SK-N-SH (cell line): Measurements from ENCODE around the gene ZNF521. TPM values are rescaled to one million over a fixed set of nuclear protein-coding genes. Genes with fewer than 3 reads are reported as not detected.

Experiments
- CTCF ChIA-PET: fragments of 300-600, 350-600 bp; formaldehyde crosslinking; extraction: SDS; loops from one replicate; lab custom pipeline; 2021; lab: Yijun Ruan, JAX
- POLR2A ChIA-PET: fragments of 350-600 bp; sonication (Branson Sonifier 250); formaldehyde crosslinking; extraction: SDS; loops from one replicate; lab custom pipeline; 2020; ENCODE audit warnings: antibody characterized with exemption, inconsistent platforms; lab: Yijun Ruan, JAX
- DNase-seq: peaks from one replicate; pipeline ENCODE4 v3.0.0; 2012
- H2AFZ ChIP-seq: fragments of 200-600 bp; sonication (generic); 2 replicates; pipeline ENCODE4 v1.8.1; 2016; ENCODE audit warnings: antibody characterized with exemption, mild to moderate bottlenecking, low read depth
- H3F3A ChIP-seq: fragments of 200-600 bp; sonication (generic); replicated peaks from 2 replicates; pipeline ENCODE3; 2016; ENCODE audit warnings: antibody characterized with exemption, mild to moderate bottlenecking; ENCODE audit not compliant: insufficient read depth
- H3K27ac ChIP-seq, 2 experiments: fragments of 200-500 bp in 1 of 2; fragments of 200-600 bp in 1 of 2; sonication (Bioruptor generic) in 1 of 2; sonication (generic), shearing (Covaris generic) in 1 of 2; 2 replicates each; pipeline versions ENCODE4 v1.5.1 to v1.6.1; 2014 to 2016; ENCODE audit warnings: low read depth in 2 of 2, inconsistent platforms in 1 of 2, low read length in 1 of 2, mild to moderate bottlenecking in 1 of 2, mixed read lengths in 1 of 2
- H3K27me3 ChIP-seq: fragments of 200-600 bp; sonication (generic), shearing (Covaris generic); 2 replicates; pipeline ENCODE4 v1.6.1; 2016; ENCODE audit warnings: mixed run types; ENCODE audit not compliant: insufficient read depth
- H3K36me3 ChIP-seq, 2 experiments: fragments of 200-500 bp in 1 of 2; fragments of 200-600 bp in 1 of 2; sonication (Bioruptor generic) in 1 of 2; sonication (generic) in 1 of 2; replicated peaks in 1 of 2; 2 replicates each; pipeline versions ENCODE3 to v1.5.1; 2014 to 2016; ENCODE audit warnings: low read length in 1 of 2, mild to moderate bottlenecking in 1 of 2; ENCODE audit not compliant: insufficient read depth in 2 of 2, control insufficient read depth in 1 of 2
- H3K4me1 ChIP-seq, 2 experiments: fragments of 200-500 bp in 1 of 2; fragments of 200-600 bp in 1 of 2; sonication (Bioruptor generic) in 1 of 2; sonication (generic), shearing (Covaris generic) in 1 of 2; 2 replicates each; pipeline versions ENCODE4 v1.5.1 to v1.6.1; 2014 to 2016; ENCODE audit warnings: low read depth in 1 of 2, low read length in 1 of 2, mixed run types in 1 of 2; ENCODE audit not compliant: insufficient read depth in 2 of 2, control insufficient read depth in 1 of 2
- H3K4me2 ChIP-seq: fragments of 200-600 bp; sonication (generic), shearing (Covaris generic); 2 replicates; pipeline ENCODE4 v1.6.1; 2017; ENCODE audit warnings: mixed run types
- H3K4me3 ChIP-seq, 2 experiments: fragments of 200-500 bp in 1 of 2; fragments of 200-600 bp in 1 of 2; sonication (Bioruptor generic) in 1 of 2; sonication (generic), shearing (Covaris generic) in 1 of 2; 2 replicates each; pipeline versions ENCODE4 v1.5.1 to v1.8.1; 2014 to 2016; ENCODE audit warnings: low read depth in 2 of 2, inconsistent platforms in 1 of 2, low read length in 1 of 2, mild to moderate bottlenecking in 1 of 2, mixed read lengths in 1 of 2, moderate library complexity in 1 of 2
- H3K79me2 ChIP-seq: fragments of 200-600 bp; sonication (generic); 2 replicates; pipeline ENCODE4 v1.8.1; 2017; ENCODE audit warnings: mild to moderate bottlenecking; ENCODE audit not compliant: insufficient read depth
- H3K9ac ChIP-seq: fragments of 200-600 bp; sonication (generic); 2 replicates; pipeline ENCODE4 v1.6.1; 2017; ENCODE audit warnings: mixed run types
- H3K9me2 ChIP-seq: fragments of 200-600 bp; sonication (generic); 2 replicates; pipeline ENCODE4 v1.6.1; 2017; ENCODE audit warnings: mixed run types
- H3K9me3 ChIP-seq: fragments of 200-600 bp; sonication (generic); 2 replicates; pipeline ENCODE4 v1.6.1; 2017; ENCODE audit warnings: mixed run types, mild to moderate bottlenecking, moderate library complexity
- H4K20me1 ChIP-seq: fragments of 200-600 bp; sonication (generic); 2 replicates; pipeline ENCODE4 v1.6.1; 2017; ENCODE audit warnings: mild to moderate bottlenecking, mixed run types; ENCODE audit not compliant: insufficient read depth
- CHD2 ChIP-seq: fragments of 150-350 bp; IDR thresholded peaks from 2 replicates; pipeline ENCODE4 v1.6.1; 2018; ENCODE audit warnings: low read length; ENCODE audit not compliant: partially characterized antibody
- EZH2phosphoT487 ChIP-seq: fragments of 200-600 bp; sonication (generic); IDR thresholded peaks from 2 replicates; pipeline ENCODE4 v1.6.1; 2017; ENCODE audit warnings: low read depth, mixed run types, mild to moderate bottlenecking, antibody characterized with exemption, moderate library complexity, borderline replicate concordance
- FOSL2 ChIP-seq: IDR thresholded peaks from 2 replicates; pipeline ENCODE4 v1.4.0; 2012; ENCODE audit warnings: low read depth, mild to moderate bottlenecking, moderate library complexity, borderline replicate concordance
- FOXJ3 ChIP-seq: sonication (generic); formaldehyde crosslinking; IDR thresholded peaks from 2 replicates; pipeline ENCODE4 v1.5.1; 2020; ENCODE audit warnings: mild to moderate bottlenecking, missing genetic modification reagents
- FOXM1 ChIP-seq: IDR thresholded peaks from 2 replicates; pipeline ENCODE4 v1.4.0; 2012; ENCODE audit warnings: low read depth, mild to moderate bottlenecking
- GABPA ChIP-seq: IDR thresholded peaks from 2 replicates; pipeline ENCODE4 v1.4.0; 2012; ENCODE audit warnings: low read depth, mild to moderate bottlenecking
- GATA2 ChIP-seq: sonication (generic); formaldehyde crosslinking; IDR thresholded peaks from 2 replicates; pipeline ENCODE4 v1.5.0; 2020; ENCODE audit warnings: mild to moderate bottlenecking, missing genetic modification reagents
- MAX ChIP-seq: IDR thresholded peaks from 2 replicates; pipeline ENCODE4 v1.4.0; 2012; ENCODE audit warnings: low read depth
- MEF2A ChIP-seq: IDR thresholded peaks from 2 replicates; pipeline ENCODE4 v1.4.0; 2012; ENCODE audit warnings: low read depth, borderline replicate concordance
- NFIC ChIP-seq: IDR thresholded peaks from 2 replicates; pipeline ENCODE4 v1.4.0; 2012; ENCODE audit warnings: borderline replicate concordance
- POLR2AphosphoS5 ChIP-seq: IDR thresholded peaks from 2 replicates; pipeline ENCODE4 v1.6.1; 2012; ENCODE audit warnings: low read depth, low read length
- RAD21 ChIP-seq: IDR thresholded peaks from 2 replicates; pipeline ENCODE4 v1.6.1; 2012; ENCODE audit warnings: mild to moderate bottlenecking, low read length
- RXRA ChIP-seq: IDR thresholded peaks from 2 replicates; pipeline ENCODE4 v1.4.0; 2012; ENCODE audit warnings: low read depth, mild to moderate bottlenecking, borderline replicate concordance
- SMC3 ChIP-seq: IDR thresholded peaks from 2 replicates; pipeline ENCODE4 v1.6.1; 2012; ENCODE audit warnings: low read depth, low read length, improper control_type of control experiment
- TAF1 ChIP-seq: IDR thresholded peaks from 2 replicates; pipeline ENCODE4 v1.6.1; 2012; ENCODE audit warnings: low read depth, mild to moderate bottlenecking, low read length, moderate library complexity, borderline replicate concordance
- TCF12 ChIP-seq: IDR thresholded peaks from 2 replicates; pipeline ENCODE4 v1.4.0; 2012
- WGBS: methylation state at CpG from one replicate; pipeline ENCODE4 v1.1.6; 2017; ENCODE audit warnings: low lambda C conversion rate; 5-methylcytosine and 5-hydroxymethylcytosine counted together
- polyA plus RNA-seq, 3 experiments: library from polyadenylated mRNA; depleted of rRNA; stranded (reverse); fragments of >200 nt; gene quantifications; 2 replicates each; pipeline ENCODE4 v1.2.3, GENCODE V29; 2012
- TF ChIP-seq, protein P1 (sequence below): IDR thresholded peaks from 2 replicates; pipeline ENCODE4 v1.6.1; 2012; ENCODE audit warnings: mild to moderate bottlenecking, low read depth, low read length, moderate library complexity
- TF ChIP-seq, protein P2 (sequence below): IDR thresholded peaks from 2 replicates; pipeline ENCODE4 v1.4.0; 2012; ENCODE audit warnings: low read depth, borderline replicate concordance

ZNF521 gene
- polyA plus RNA-seq, 1 of the 3 experiments (the other 2 are of a cell fraction) = 14.1 TPM

- Histone ChIP-seq H3K79me2 (no peaks in the 10 kb centered on the region), H3K27ac (no peak overlapping the region), H3F3A (peaks cover 7% of the 10 kb centered on the region), H3K9ac (no peak overlapping the region), H3K9me2 (no peaks in the 10 kb centered on the region), H3K4me1 (peaks cover 0 to 6% of the 10 kb centered on the region in 2 experiments; a peak in 2 of 4 replicates), H3K4me2 (no peak overlapping the region), H4K20me1 (no peaks in the 10 kb centered on the region), H2AFZ (no peak overlapping the region), H3K4me3 (no peak overlapping the region), H3K9me3 (no peaks in the 10 kb centered on the region), H3K27me3 (no peaks in the 10 kb centered on the region), H3K36me3 (no peaks in the 10 kb centered on the region)
- TF ChIP-seq FOSL2 (no peak), MEF2A (no peak), TAF1 (no peak), GATA2 (CRISPR knock-in tag) (no peak), EZH2phosphoT487 (no peak), SMC3 (no peak), FOXJ3 (CRISPR knock-in tag) (no peak), MAX (no peak), FOXM1 (no peak), TCF12 (no peak), POLR2AphosphoS5 (no peak), RXRA (no peak), CHD2 (no peak), NFIC (no peak), GABPA (no peak), RAD21 (no peak)
- TF ChIP-seq, protein P1, sequence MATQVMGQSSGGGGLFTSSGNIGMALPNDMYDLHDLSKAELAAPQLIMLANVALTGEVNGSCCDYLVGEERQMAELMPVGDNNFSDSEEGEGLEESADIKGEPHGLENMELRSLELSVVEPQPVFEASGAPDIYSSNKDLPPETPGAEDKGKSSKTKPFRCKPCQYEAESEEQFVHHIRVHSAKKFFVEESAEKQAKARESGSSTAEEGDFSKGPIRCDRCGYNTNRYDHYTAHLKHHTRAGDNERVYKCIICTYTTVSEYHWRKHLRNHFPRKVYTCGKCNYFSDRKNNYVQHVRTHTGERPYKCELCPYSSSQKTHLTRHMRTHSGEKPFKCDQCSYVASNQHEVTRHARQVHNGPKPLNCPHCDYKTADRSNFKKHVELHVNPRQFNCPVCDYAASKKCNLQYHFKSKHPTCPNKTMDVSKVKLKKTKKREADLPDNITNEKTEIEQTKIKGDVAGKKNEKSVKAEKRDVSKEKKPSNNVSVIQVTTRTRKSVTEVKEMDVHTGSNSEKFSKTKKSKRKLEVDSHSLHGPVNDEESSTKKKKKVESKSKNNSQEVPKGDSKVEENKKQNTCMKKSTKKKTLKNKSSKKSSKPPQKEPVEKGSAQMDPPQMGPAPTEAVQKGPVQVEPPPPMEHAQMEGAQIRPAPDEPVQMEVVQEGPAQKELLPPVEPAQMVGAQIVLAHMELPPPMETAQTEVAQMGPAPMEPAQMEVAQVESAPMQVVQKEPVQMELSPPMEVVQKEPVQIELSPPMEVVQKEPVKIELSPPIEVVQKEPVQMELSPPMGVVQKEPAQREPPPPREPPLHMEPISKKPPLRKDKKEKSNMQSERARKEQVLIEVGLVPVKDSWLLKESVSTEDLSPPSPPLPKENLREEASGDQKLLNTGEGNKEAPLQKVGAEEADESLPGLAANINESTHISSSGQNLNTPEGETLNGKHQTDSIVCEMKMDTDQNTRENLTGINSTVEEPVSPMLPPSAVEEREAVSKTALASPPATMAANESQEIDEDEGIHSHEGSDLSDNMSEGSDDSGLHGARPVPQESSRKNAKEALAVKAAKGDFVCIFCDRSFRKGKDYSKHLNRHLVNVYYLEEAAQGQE = no peak
- TF ChIP-seq, protein P2, sequence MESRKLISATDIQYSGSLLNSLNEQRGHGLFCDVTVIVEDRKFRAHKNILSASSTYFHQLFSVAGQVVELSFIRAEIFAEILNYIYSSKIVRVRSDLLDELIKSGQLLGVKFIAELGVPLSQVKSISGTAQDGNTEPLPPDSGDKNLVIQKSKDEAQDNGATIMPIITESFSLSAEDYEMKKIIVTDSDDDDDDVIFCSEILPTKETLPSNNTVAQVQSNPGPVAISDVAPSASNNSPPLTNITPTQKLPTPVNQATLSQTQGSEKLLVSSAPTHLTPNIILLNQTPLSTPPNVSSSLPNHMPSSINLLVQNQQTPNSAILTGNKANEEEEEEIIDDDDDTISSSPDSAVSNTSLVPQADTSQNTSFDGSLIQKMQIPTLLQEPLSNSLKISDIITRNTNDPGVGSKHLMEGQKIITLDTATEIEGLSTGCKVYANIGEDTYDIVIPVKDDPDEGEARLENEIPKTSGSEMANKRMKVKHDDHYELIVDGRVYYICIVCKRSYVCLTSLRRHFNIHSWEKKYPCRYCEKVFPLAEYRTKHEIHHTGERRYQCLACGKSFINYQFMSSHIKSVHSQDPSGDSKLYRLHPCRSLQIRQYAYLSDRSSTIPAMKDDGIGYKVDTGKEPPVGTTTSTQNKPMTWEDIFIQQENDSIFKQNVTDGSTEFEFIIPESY = no peak
- CTCF ChIA-PET = no interaction called here
- WGBS = 80% methylated on average over 2 of the region's 2 CpGs
- POLR2A ChIA-PET = no interaction called here
- no peak for DNase-seq
Measured at GRCh38 chr18:25146512-25146910, 205.5 kb downstream of the ZNF521 start.
